SU-DHL-6 (cell line): ENCODE results near the gene CHD5.

ENCODE experiments used
- CTCF ChIP-seq: fragments of 200-600 bp; sonication (generic); IDR thresholded peaks from one replicate; pipeline ENCODE4 v1.5.1; 2017; ENCODE audit warnings: antibody characterized with exemption, mild to moderate bottlenecking, low read length, moderate library complexity; ENCODE audit not compliant: insufficient read depth, poor library complexity, severe bottlenecking
- EZH2phosphoT487 ChIP-seq: fragments of 200-600 bp; sonication (generic), shearing (Covaris generic); conservative IDR thresholded peaks from 2 replicates; pipeline ENCODE4 v1.6.1; 2018; ENCODE audit warnings: mild to moderate bottlenecking, antibody characterized with exemption, low read length, moderate library complexity, mixed read lengths

GRCh38 chr1:6113116-6113515, 67.0 kb downstream of the CHD5 start:
- TF ChIP-seq CTCF (no peak), EZH2phosphoT487 (no peak)
